HEK293 (cell line): ENCODE results near the gene ITGB4.

ENCODE experiments used
- CTCF ChIA-PET: fragments of 350-600 bp; formaldehyde crosslinking; extraction: SDS; loops from one replicate; lab custom pipeline; 2021; ENCODE audit warnings: antibody characterized with exemption; lab: Yijun Ruan, JAX
- POLR2A ChIA-PET: fragments of 300-600 bp; formaldehyde crosslinking; extraction: SDS; loops from one replicate; lab custom pipeline; 2020; ENCODE audit warnings: antibody characterized with exemption, inconsistent platforms; lab: Yijun Ruan, JAX
- H3K27ac ChIP-seq: fragments of 200-500 bp; sonication (Bioruptor generic); 2 replicates; pipeline ENCODE4 v1.5.1; 2014; ENCODE audit warnings: low read depth, low read length, control low read depth, inconsistent platforms; ENCODE audit errors: extremely low read depth
- H3K36me3 ChIP-seq, 2 experiments: fragments of 200-500 bp in 1 of 2; sonication (Bioruptor generic) in 1 of 2; 1 replicate in 1 of 2; 2 replicates in 1 of 2; pipeline ENCODE4 v1.5.1; 2014 to 2017; ENCODE audit warnings: inconsistent platforms in 2 of 2, low read length in 2 of 2; ENCODE audit not compliant: control insufficient read depth in 2 of 2, insufficient read depth in 1 of 2
- H3K4me1 ChIP-seq: fragments of 200-500 bp; sonication (Bioruptor generic); 2 replicates; pipeline ENCODE4 v1.5.1; 2014; ENCODE audit warnings: mild to moderate bottlenecking, low read length, inconsistent platforms; ENCODE audit not compliant: control insufficient read depth, insufficient read depth
- H3K4me3 ChIP-seq: 2 replicates; pipeline ENCODE4 v1.5.1; 2011; ENCODE audit warnings: low read depth, mild to moderate bottlenecking, control low read depth, low read length, moderate library complexity
- H3K9me3 ChIP-seq: fragments of 200-500 bp; sonication (Bioruptor generic); 2 replicates; pipeline ENCODE4 v1.5.1; 2014; ENCODE audit warnings: low read depth, low read length, inconsistent platforms; ENCODE audit not compliant: control insufficient read depth, insufficient read depth
- FEZF1 ChIP-seq: fragments of 450-650 bp; formaldehyde crosslinking; IDR thresholded peaks from 2 replicates; pipeline ENCODE4 v1.5.1; 2016; ENCODE audit warnings: missing biosample characterization, missing genetic modification characterization
- KLF1 ChIP-seq: fragments of 450-650 bp; formaldehyde crosslinking; IDR thresholded peaks from 2 replicates; pipeline ENCODE4 v1.5.1; 2016; ENCODE audit warnings: missing biosample characterization, missing genetic modification characterization
- SCRT1 ChIP-seq: fragments of 450-650 bp; formaldehyde crosslinking; IDR thresholded peaks from 2 replicates; pipeline ENCODE4 v1.5.1; 2016; ENCODE audit warnings: missing biosample characterization, missing genetic modification characterization, borderline replicate concordance
- SP3 ChIP-seq: fragments of 450-650 bp; formaldehyde crosslinking; IDR thresholded peaks from 2 replicates; pipeline ENCODE4 v1.5.1; 2016; ENCODE audit warnings: missing biosample characterization, missing genetic modification characterization
- SP7 ChIP-seq: fragments of 450-650 bp; formaldehyde crosslinking; IDR thresholded peaks from 2 replicates; pipeline ENCODE4 v1.5.1; 2016; ENCODE audit warnings: missing biosample characterization, missing genetic modification characterization
- ZFHX2 ChIP-seq: fragments of 450-650 bp; formaldehyde crosslinking; conservative IDR thresholded peaks from 2 replicates; pipeline ENCODE4 v1.5.1; 2016; ENCODE audit warnings: missing biosample characterization, missing genetic modification characterization
- ZNF133 ChIP-seq: fragments of 450-650 bp; formaldehyde crosslinking; IDR thresholded peaks from 2 replicates; pipeline ENCODE4 v1.5.1; 2016; ENCODE audit warnings: missing biosample characterization, missing genetic modification characterization
- ZNF157 ChIP-seq: fragments of 450-650 bp; formaldehyde crosslinking; IDR thresholded peaks from 2 replicates; pipeline ENCODE4 v1.5.1; 2016; ENCODE audit warnings: missing biosample characterization, missing genetic modification characterization
- ZNF354C ChIP-seq: fragments of 450-650 bp; formaldehyde crosslinking; IDR thresholded peaks from 2 replicates; pipeline ENCODE4 v1.5.1; 2016; ENCODE audit warnings: missing biosample characterization, missing genetic modification characterization, low read depth, borderline replicate concordance
- ZNF366 ChIP-seq: fragments of 450-650 bp; formaldehyde crosslinking; conservative IDR thresholded peaks from 2 replicates; pipeline ENCODE4 v1.5.1; 2016; ENCODE audit warnings: missing biosample characterization, missing genetic modification characterization
- ZNF501 ChIP-seq: fragments of 450-650 bp; formaldehyde crosslinking; IDR thresholded peaks from 2 replicates; pipeline ENCODE4 v1.5.1; 2016; ENCODE audit warnings: missing biosample characterization, missing genetic modification characterization
- ZNF658 ChIP-seq: fragments of 450-650 bp; formaldehyde crosslinking; IDR thresholded peaks from 2 replicates; pipeline ENCODE4; 2016; ENCODE audit warnings: missing biosample characterization, missing genetic modification characterization
- TF ChIP-seq, protein P1 (sequence below): fragments of 450-650 bp; formaldehyde crosslinking; IDR thresholded peaks from 2 replicates; pipeline ENCODE4 v1.5.1; 2017; ENCODE audit warnings: missing biosample characterization, mild to moderate bottlenecking, missing genetic modification characterization, moderate library complexity
- TF ChIP-seq, protein P2 (sequence below): fragments of 450-650 bp; formaldehyde crosslinking; IDR thresholded peaks from 2 replicates; pipeline ENCODE4 v1.5.1; 2016; ENCODE audit warnings: missing biosample characterization, missing genetic modification characterization
- TF ChIP-seq, protein P3 (sequence below): fragments of 450-650 bp; formaldehyde crosslinking; IDR thresholded peaks from 2 replicates; pipeline ENCODE4 v1.5.1; 2016; ENCODE audit warnings: missing biosample characterization, missing genetic modification characterization, low read depth
- TF ChIP-seq, protein P4 (sequence below): fragments of 450-650 bp; formaldehyde crosslinking; IDR thresholded peaks from 2 replicates; pipeline ENCODE4 v1.5.1; 2016; ENCODE audit warnings: missing biosample characterization, missing genetic modification characterization

ITGB4 gene

DNA sequence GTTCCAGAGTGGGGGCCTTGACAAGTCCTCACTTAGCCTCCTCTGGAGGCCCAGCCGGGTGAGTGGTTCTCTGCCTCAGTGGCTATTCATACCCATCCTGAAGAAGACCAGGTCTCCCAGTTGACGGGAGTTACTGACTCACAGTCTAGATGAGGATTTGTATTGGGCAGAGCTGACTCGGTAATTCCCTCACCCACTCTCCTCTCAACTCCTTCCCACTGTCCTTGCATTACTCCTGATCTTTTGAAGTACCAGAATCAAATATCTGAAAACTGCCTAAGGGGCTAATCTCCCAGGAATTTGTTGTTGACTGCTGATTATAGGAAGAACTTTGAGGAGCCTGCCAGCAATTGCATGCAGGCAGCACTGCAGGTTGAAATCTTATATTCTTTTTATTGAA lies 40.0 kb upstream of the ITGB4 start:
- POLR2A ChIA-PET, result no interaction called here
- Histone ChIP-seq H3K4me1 (peaks cover 4% of the 10 kb centered on the region; the same call in 1 of the 2 replicates), H3K36me3 (peaks cover 23 to 54% of the 10 kb centered on the region in 2 experiments), H3K27ac (no peak overlapping the region), H3K9me3 (no peaks in the 10 kb centered on the region), H3K4me3 (no peak overlapping the region)
- TF ChIP-seq, protein P1, sequence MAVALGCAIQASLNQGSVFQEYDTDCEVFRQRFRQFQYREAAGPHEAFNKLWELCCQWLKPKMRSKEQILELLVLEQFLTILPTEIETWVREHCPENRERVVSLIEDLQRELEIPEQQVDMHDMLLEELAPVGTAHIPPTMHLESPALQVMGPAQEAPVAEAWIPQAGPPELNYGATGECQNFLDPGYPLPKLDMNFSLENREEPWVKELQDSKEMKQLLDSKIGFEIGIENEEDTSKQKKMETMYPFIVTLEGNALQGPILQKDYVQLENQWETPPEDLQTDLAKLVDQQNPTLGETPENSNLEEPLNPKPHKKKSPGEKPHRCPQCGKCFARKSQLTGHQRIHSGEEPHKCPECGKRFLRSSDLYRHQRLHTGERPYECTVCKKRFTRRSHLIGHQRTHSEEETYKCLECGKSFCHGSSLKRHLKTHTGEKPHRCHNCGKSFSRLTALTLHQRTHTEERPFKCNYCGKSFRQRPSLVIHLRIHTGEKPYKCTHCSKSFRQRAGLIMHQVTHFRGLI (tag by site-specific recombination), result no peak
- peak; percentile 33; the same call in 1 of the 2 replicates for TF ChIP-seq ZFHX2 (tag by site-specific recombination)
- CTCF ChIA-PET, result interaction anchor here (0.7 to 16.4 kb wide), 7 partner anchors 11 to 122 kb away, joined by 3 to 308 read pairs (median 5); partner anchors contain the start of gene SMIM5

DNA sequence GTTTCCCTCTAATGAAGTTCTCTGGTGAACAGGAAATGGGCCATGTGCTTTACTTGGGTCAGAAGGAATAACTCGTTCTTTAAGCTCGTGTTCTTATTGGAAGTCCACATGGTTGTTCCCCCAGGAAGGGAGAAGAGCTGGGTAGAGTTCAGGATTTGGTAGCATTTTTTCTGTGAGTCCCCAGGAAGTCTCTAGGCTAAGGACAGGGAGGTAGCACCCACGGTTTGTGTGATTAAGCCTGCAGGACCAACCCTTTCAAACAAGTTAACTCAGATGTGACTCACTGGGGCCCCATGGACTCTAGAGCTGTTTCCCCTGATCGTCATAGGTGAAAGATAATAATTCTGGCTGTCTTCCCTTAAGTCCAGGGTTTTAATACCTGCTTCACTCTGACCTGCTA lies 37.7 kb upstream of the ITGB4 start:
- Histone ChIP-seq H3K36me3 (peaks cover 21 to 56% of the 10 kb centered on the region in 2 experiments; a peak in 2 of 3 replicates), H3K4me1 (peaks cover 4% of the 10 kb centered on the region; the same call in 1 of the 2 replicates)
- POLR2A ChIA-PET, result interaction anchor here (0.6 to 1.2 kb wide), 5 partner anchors 16 to 415 kb away, joined by 3 to 9 read pairs (median 5); partner anchors contain the start of genes RECQL5 and SAP30BP

DNA sequence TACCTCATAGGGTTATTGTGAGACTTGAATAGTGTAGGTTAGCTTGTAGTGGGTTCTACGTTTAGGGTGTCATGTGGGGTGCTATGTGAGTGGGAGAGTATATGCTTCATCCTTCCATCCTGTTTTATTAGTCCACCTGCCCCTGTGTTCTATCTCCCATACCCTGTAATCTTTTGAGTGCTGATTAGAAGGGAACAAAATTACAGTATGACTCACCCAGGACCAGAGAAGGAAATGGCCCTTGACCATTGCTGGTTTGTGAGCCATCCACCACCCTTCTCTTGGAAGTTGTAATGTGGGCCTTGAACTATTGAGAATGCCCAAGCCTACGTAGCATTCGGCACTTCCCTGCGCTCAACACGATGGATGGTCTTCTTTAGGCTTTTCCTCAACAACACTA lies 37.0 kb upstream of the ITGB4 start:
- ChIA-PET CTCF (interaction anchor here (0.6 to 16.4 kb wide), 7 partner anchors 9 to 253 kb away, joined by 3 to 308 read pairs (median 5); partner anchors contain the start of gene SMIM5), POLR2A (interaction anchor here (0.6 to 0.8 kb wide), 3 partner anchors 64 to 171 kb away, joined by 4 to 9 read pairs (median 5); partner anchors contain the start of gene WBP2)
- Histone ChIP-seq H3K4me1 (peaks cover 4% of the 10 kb centered on the region; the same call in 1 of the 2 replicates), H3K36me3 (peaks cover 21 to 56% of the 10 kb centered on the region in 2 experiments; a peak in 2 of 3 replicates), H3K9me3 (no peaks in the 10 kb centered on the region), H3K4me3 (no peak overlapping the region), H3K27ac (no peak overlapping the region)
- TF ChIP-seq SP7 (tag by site-specific recombination) (peak; percentile 89), ZNF501 (tag by site-specific recombination) (no peak), ZNF366 (tag by site-specific recombination) (0 out of 2 replicates have a peak, but pooled peaks have one; percentile 24)

More for the DNA sequence above, 37.7 kb upstream of the ITGB4 start:
- TF ChIP-seq SP7 (tag by site-specific recombination), result no peak
- no peak for TF ChIP-seq SP3
- TF ChIP-seq, protein P2, sequence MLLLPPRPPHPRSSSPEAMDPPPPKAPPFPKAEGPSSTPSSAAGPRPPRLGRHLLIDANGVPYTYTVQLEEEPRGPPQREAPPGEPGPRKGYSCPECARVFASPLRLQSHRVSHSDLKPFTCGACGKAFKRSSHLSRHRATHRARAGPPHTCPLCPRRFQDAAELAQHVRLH (tag by site-specific recombination), result no peak
- no peak for TF ChIP-seq SCRT1 (tag by site-specific recombination)
- TF ChIP-seq ZNF157 (tag by site-specific recombination), result no peak
- TF ChIP-seq, protein P3, sequence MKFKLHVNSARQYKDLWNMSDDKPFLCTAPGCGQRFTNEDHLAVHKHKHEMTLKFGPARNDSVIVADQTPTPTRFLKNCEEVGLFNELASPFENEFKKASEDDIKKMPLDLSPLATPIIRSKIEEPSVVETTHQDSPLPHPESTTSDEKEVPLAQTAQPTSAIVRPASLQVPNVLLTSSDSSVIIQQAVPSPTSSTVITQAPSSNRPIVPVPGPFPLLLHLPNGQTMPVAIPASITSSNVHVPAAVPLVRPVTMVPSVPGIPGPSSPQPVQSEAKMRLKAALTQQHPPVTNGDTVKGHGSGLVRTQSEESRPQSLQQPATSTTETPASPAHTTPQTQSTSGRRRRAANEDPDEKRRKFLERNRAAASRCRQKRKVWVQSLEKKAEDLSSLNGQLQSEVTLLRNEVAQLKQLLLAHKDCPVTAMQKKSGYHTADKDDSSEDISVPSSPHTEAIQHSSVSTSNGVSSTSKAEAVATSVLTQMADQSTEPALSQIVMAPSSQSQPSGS, result no peak
- TF ChIP-seq FEZF1 (tag by site-specific recombination), result no peak
- no peak for TF ChIP-seq ZNF354C (tag by site-specific recombination)
- no peak for TF ChIP-seq ZNF658
- CTCF ChIA-PET, result interaction anchor here (0.6 to 16.4 kb wide), 10 partner anchors 8 to 282 kb away, joined by 3 to 308 read pairs (median 4); partner anchors contain the start of gene SMIM5
- no peaks in the 10 kb centered on the region for H3K9me3 ChIP-seq
- no peak overlapping the region for H3K4me3 ChIP-seq
- H3K27ac ChIP-seq, result no peak overlapping the region

DNA sequence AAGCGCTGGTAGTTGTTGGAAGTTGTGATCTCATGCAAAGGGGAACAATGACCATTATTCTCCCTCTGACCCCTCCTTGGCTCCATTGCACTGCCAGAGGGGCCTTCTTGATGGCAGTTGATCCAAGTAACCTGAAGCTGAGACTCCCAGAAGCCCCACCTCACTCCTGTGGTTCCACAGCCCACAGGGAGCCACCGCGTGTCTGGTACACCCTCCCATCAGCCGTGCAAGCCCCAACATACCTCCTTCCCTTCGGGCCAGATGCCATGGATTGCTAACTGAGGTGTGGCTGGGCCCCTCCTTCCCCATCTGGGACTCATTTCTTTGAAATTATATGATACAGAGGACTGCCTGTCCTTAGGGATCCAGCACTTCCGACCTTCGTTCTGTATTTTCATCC lies 36.3 kb upstream of the ITGB4 start:
- H3K4me1 ChIP-seq, result peaks cover 4% of the 10 kb centered on the region; the same call in 1 of the 2 replicates
- no peaks in the 10 kb centered on the region for H3K9me3 ChIP-seq
- no peak overlapping the region for H3K27ac ChIP-seq
- ChIA-PET CTCF (interaction anchor here (0.5 to 16.4 kb wide), 4 partner anchors 9 to 497 kb away, joined by 3 to 308 read pairs (median 12); partner anchors contain the start of gene SMIM5), POLR2A (interaction anchor here (0.6 kb wide), 1 partner anchor 170 kb away, joined by 5 read pairs; the partner anchor contains the start of gene WBP2)
- no peak overlapping the region for H3K4me3 ChIP-seq
- peaks cover 21 to 55% of the 10 kb centered on the region in 2 experiments; a peak in 2 of 3 replicates for H3K36me3 ChIP-seq
- TF ChIP-seq ZNF133 (tag by site-specific recombination) (no peak), KLF1 (tag by site-specific recombination) (peak; percentile 70)
- TF ChIP-seq, protein P4, sequence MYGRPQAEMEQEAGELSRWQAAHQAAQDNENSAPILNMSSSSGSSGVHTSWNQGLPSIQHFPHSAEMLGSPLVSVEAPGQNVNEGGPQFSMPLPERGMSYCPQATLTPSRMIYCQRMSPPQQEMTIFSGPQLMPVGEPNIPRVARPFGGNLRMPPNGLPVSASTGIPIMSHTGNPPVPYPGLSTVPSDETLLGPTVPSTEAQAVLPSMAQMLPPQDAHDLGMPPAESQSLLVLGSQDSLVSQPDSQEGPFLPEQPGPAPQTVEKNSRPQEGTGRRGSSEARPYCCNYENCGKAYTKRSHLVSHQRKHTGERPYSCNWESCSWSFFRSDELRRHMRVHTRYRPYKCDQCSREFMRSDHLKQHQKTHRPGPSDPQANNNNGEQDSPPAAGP, result peak; percentile 41; the same call in 1 of the 2 replicates
